Prostate gland (tissue), 2 donors: ENCODE measurements around the gene NECTIN1. TPM values are rescaled to one million over a fixed set of nuclear protein-coding genes. Genes with fewer than 3 reads are reported as not detected.
A peak's percentile ranks its signal among the peaks of the same experiment; 100 is the strongest.

Experiments
- DNase-seq: peaks from one replicate; pipeline ENCODE4 v3.0.0-alpha.2; 2019; ENCODE audit warnings: low spot score
- H3K27ac ChIP-seq, 2 donors: fragments of 200-600 bp; sonication (generic); 2 replicates each; pipeline ENCODE4 v1.5.1; 2017 to 2019
- H3K27me3 ChIP-seq: fragments of 200-600 bp; sonication (generic); replicated peaks from 2 replicates; pipeline ENCODE4 v1.5.1; 2019; ENCODE audit not compliant: insufficient read depth
- H3K36me3 ChIP-seq, 2 donors: fragments of 200-600 bp; sonication (generic); 1 replicate in 1 of 2; 2 replicates in 1 of 2; pipeline versions ENCODE4 v1.5.1 to v1.8.1; 2017 to 2019
- H3K4me1 ChIP-seq: fragments of 200-600 bp; sonication (generic); replicated peaks from 2 replicates; pipeline ENCODE4 v1.5.1; 2019
- H3K4me3 ChIP-seq, 2 donors: fragments of 200-600 bp; sonication (generic); 2 replicates each; pipeline ENCODE4 v1.5.1; 2017 to 2019
- H3K9me3 ChIP-seq: fragments of 200-600 bp; sonication (generic); 2 replicates; pipeline ENCODE4 v1.5.1; 2017
- CTCF ChIP-seq, 4 experiments: fragments of 200-600 bp in 2 of 4; fragments of 450-650 bp in 2 of 4; sonication (generic) in 2 of 4; IDR thresholded peaks; 1 replicate in 3 of 4; 2 replicates in 1 of 4; pipeline ENCODE4 v1.5.1; 2016 to 2019; ENCODE audit warnings: antibody characterized with exemption in 4 of 4, mild to moderate bottlenecking in 2 of 4, moderate library complexity in 2 of 4
- POLR2A ChIP-seq: fragments of 450-650 bp; IDR thresholded peaks from one replicate; pipeline ENCODE4 v1.6.1; 2016; ENCODE audit warnings: antibody characterized with exemption, mild to moderate bottlenecking
- POLR2AphosphoS5 ChIP-seq: sonication (generic); formaldehyde crosslinking; IDR thresholded peaks from one replicate; pipeline ENCODE4 v1.6.1; 2017; ENCODE audit warnings: antibody characterized with exemption
- WGBS: methylation state at CpG from one replicate; pipeline ENCODE4 v1.1.5; 2018; 5-methylcytosine and 5-hydroxymethylcytosine counted together
- intact Hi-C: fragments of 100-400 bp; cut with DNase I; formaldehyde crosslinking; loops from one replicate; pipeline ENCODE4 v1.14.2; 2022
- total RNA-seq, 2 donors: library from RNA; depleted of rRNA; stranded (reverse); fragments of >200 nt; gene quantifications; one replicate each; pipeline ENCODE4 v1.1.0, GENCODE V29; 2016

Gene NECTIN1
- total RNA-seq, 2 donors from 2014 or later, result 18.7 to 28.2 TPM

- Histone ChIP-seq H3K27ac (no peak overlapping the region), H3K36me3 (no peaks in the 10 kb centered on the region), H3K27me3 (no peaks in the 10 kb centered on the region), H3K9me3 (no peaks in the 10 kb centered on the region), H3K4me1 (no peaks in the 10 kb centered on the region), H3K4me3 (no peak overlapping the region)
- intact Hi-C loops, result no loop called here
- TF ChIP-seq POLR2AphosphoS5 (no peak), POLR2A (no peak), CTCF (IDR thresholded peaks at IDR 0.05) (no peak)
- 73% methylated on average over 9 of the region's 9 CpGs for WGBS
- DNase-seq, result no peak
These were observed 112.2 kb downstream of the NECTIN1 start for GRCh38 chr11:119616586-119617339.

- DNase-seq, result no peak
- Histone ChIP-seq H3K27me3 (no peaks in the 10 kb centered on the region), H3K4me3 (no peak overlapping the region), H3K27ac (no peak overlapping the region), H3K36me3 (no peaks in the 10 kb centered on the region), H3K9me3 (no peaks in the 10 kb centered on the region), H3K4me1 (no peaks in the 10 kb centered on the region)
- intact Hi-C loops, result no loop called here
- TF ChIP-seq POLR2A (no peak), POLR2AphosphoS5 (no peak), CTCF (IDR thresholded peaks at IDR 0.05) (no peak)
These were observed 113.2 kb downstream of the NECTIN1 start for GRCh38 chr11:119615882-119616196.

- peak; percentile 30 for DNase-seq
- H3K9me3 ChIP-seq, result no peaks in the 10 kb centered on the region
- peak; percentile 48 for TF ChIP-seq POLR2AphosphoS5
- no peak for TF ChIP-seq POLR2A
- no peak for TF ChIP-seq CTCF (IDR thresholded peaks at IDR 0.05)
- H3K4me3 ChIP-seq, result no peak overlapping the region
- H3K4me1 ChIP-seq, result no peaks in the 10 kb centered on the region
- H3K27ac ChIP-seq, result no peak overlapping the region
- 73% methylated on average over 9 of the region's 9 CpGs for WGBS
- intact Hi-C loops, result no loop called here
- no peaks in the 10 kb centered on the region for H3K36me3 ChIP-seq
- H3K27me3 ChIP-seq, result no peaks in the 10 kb centered on the region
These were observed 113.8 kb downstream of the NECTIN1 start for GRCh38 chr11:119615003-119615881.

- H3K4me1 ChIP-seq, result no peaks in the 10 kb centered on the region
- no peak overlapping the region for H3K27ac ChIP-seq
- H3K9me3 ChIP-seq, result no peaks in the 10 kb centered on the region
- H3K4me3 ChIP-seq, result no peak overlapping the region
- WGBS, result 87% methylated on average over 6 of the region's 6 CpGs
- no peaks in the 10 kb centered on the region for H3K27me3 ChIP-seq
- no peak for TF ChIP-seq POLR2A
- TF ChIP-seq POLR2AphosphoS5, result no peak
- TF ChIP-seq CTCF (IDR thresholded peaks at IDR 0.05), result no peak
- DNase-seq, result no peak
- H3K36me3 ChIP-seq, result no peaks in the 10 kb centered on the region
- intact Hi-C loops, result no loop called here
These were observed 114.6 kb downstream of the NECTIN1 start for GRCh38 chr11:119614222-119615002.
